HG02884 (cell line): ENCODE measurements around the gene PIAS3.
A peak's percentile ranks its signal among the peaks of the same experiment; 100 is the strongest.

Experiments
- ATAC-seq: cut with Tn5 transposase; IDR thresholded peaks from one replicate; pipeline ENCODE4 v1.9.1; 2021; ENCODE audit warnings: mild to moderate bottlenecking, moderate library complexity; ENCODE audit not compliant: unreplicated experiment

The PIAS3 gene

DNA sequence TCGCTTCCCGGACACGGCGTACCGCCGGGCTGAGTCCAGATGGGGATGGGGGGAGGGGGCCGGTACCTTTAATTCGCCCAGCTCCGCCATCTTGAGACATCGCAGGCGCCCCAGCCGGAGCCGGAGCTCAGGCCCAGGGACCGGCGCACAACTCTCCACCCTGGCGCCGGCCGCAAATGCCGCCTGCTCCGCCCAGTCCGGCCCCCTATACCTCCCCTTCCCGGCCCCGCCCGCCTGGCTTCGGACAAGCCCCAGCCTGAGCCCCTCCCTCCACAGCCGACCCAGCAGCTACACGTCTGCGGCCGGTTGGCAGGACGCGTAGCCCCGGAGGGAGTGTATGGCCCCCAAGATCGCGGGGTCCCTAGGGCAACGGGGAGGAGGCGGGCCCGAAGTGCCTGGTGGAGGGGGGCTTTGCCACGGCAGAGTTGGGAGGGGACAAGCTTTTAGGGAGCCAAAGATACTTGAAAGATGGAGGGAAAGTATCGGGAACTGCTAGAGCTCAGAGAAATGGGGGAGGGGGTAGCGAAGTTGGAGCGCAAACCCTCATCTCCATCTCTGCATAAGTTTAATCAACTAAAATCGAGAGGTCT lies at the start of gene PIAS3:
Gene PIAS3 (minus strand): TSS at position 181 of the 590 bp plus-strand sequence. CDS start 91 bp downstream, at position 90.
- peak; percentile 72 for ATAC-seq

DNA sequence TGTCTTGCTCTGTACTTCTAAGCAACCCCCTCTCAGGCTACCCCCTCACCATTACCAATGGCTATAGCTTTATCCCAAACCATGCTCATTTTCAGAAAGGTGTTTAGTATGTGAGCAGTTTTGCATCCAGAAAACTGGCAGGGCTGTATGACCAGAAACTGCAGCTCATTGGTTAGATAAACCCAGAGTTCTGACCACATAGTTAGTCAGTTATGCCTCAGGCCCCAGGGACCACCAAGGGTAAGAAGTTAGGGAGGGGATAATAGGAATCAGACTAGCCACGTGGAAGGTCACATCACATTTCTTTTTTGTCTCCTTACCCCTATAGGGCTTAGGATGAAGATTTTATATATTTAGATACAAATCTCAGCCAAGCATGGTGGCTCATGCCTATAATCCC lies 49.8 kb upstream of the PIAS3 start:
- no peak for ATAC-seq

DNA sequence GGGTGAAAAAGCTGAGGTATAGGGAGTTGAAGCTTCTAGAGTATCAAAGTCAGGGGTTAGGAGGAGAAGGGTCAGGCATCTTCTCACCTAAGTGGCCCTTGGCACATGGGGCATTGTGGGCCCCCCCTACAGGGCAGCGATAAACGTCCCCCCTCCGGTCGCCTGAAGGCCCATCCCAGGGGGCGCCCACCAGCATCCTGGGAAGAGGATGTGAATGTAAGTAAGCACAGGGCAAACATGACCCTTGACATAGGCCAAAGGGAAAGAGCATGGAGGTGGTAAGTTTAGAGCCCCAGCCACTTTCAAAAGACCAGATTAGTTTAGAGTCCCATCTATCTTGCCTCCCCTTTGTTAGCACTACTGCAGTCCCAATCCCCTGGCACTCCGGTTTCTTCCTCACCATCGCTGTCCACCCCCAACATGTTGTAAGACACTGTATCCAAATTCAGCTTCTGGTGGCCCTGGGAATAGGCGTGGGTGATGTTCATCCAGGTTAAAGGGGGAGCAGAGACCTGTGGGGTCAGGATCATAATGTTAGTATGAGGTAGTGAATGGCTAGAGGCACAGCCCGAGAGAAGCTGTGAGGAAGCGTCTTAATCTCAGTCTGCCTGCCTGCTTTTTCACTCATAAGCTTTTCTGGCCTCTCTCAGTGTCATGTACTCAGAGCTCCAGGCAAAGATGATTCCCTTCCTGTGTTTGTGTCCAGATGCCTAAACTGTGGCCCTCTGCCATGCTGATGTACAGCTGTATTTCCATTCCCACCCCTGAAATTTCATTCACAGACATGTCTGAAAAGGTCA lies 48.3 kb upstream of the PIAS3 start:
- ATAC-seq = no peak

DNA sequence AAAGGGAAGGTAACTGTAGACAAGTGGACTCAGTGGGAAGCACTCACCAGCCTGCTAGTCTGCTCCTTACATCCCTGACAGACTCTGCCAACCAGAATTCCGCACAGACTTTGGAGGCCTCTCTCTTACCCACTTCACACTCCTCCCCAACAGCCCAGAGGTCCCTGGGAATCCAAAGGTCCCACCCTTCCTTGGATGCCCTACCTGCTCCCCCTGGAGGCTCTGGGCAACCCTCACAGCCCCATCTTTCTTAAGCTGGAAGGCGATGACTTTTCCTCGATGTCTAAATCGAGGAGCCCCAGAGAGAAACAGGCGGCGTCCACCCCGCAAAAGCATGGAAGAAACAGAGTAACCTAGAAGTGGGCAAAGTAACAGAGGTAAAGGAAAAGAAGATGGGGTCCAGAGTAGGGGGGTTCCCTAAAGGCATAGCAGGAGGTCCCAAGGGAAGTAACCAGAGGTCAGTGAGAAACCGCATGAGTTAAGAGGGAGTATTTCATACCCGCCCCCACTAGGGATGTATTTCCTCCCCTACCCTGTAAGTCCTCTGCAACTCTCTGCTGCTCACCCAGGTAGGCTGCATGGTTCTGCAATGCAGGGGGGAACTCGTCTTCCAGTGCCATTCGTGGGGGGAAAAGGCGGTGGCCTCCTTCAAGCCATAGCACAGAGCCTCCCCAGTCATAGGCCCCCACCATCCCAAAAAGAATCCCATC lies 42.6 kb upstream of the PIAS3 start:
- ATAC-seq = no peak

DNA sequence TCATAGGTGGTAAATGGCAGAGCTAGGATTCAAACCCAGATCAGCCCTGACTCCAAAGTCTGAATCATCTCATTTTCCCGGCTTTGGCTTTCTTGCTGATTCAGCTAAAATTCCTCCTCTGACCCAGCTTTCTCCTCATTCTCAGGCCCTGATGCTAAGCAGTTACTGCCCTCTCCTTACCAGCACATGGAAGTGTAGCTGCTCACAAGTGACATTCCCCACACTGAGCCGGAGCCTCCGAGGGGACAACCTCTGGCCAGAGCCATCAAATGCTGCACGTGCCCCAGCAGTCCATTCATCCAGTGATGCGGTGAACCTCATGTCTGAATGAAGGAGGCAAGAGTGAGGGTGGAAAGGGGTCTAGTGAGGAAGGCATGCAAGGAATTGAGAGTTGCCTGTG lies 39.9 kb upstream of the PIAS3 start:
- ATAC-seq = no peak

DNA sequence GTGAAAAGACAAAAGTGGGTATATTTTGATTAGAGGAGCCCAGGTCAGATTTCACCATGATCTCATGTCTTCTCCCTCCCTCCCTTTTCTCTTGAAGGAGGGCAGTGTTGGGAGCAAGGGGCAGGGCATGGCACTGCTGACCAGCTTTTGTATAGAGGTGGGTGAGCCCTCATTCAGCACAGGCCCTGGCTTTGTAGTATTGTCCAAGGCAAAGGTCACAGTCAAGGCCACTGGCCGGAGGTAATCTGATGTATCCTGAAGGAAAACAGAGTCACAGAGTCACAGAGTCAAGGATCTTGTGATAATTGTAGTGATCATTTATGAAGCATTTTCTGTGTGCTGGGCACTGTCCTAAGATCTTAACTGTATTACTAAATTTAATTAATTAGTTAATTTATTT lies 39.1 kb upstream of the PIAS3 start:
- ATAC-seq = no peak

DNA sequence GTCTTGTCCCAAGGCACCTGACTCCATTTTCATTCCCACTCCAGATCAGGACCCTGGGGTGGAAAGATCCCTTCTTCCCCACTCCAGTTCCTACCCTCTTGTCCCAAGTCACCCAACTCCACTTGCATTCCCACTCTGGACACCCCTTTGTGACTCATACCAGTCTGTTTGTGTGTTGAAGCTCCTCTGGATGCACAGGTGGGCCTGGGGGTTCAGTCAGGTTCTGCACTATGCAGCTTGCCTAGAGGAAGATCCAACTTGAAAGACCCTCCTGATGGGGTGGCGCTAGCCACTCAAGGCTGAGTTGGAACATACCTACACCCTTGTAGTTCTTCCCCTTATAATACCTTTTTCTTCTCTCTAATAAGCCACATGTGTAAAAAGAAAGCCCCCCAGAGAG lies 36.6 kb upstream of the PIAS3 start:
- no peak for ATAC-seq

DNA sequence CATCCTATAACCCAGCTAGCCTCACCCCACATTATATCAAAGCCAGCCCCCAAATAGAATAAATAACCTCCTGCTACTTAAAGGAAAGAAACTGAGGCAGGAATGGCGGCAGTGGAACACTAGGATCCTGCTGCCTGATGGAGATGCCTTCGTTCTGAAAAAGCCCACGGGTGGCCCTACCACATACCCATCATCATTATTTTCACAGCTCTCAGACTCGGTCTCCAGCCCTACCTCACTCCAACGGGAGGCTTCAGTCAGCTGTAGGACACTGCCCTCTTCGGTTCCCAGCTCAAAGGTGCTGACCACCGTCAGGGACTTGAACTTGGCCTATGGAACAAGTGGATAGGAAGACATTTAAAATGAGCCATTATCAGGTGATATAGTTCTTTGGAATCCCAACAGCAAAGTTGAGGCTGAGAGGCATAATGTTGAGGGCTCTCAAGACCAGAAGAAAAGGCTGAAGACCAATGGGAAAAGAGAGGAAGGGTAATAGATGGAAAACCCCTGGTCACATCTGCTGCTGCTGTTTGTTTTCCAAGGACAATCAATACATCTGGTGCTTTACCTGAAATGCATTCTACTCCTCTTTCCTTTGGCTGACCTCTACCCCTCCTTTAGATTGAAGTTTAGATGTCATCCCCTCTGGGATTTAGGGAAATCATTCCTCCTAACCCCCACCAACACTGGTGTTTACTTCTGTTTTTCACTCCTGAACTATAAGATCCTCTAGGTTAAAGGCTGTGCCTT lies 34.6 kb upstream of the PIAS3 start:
- ATAC-seq = no peak

DNA sequence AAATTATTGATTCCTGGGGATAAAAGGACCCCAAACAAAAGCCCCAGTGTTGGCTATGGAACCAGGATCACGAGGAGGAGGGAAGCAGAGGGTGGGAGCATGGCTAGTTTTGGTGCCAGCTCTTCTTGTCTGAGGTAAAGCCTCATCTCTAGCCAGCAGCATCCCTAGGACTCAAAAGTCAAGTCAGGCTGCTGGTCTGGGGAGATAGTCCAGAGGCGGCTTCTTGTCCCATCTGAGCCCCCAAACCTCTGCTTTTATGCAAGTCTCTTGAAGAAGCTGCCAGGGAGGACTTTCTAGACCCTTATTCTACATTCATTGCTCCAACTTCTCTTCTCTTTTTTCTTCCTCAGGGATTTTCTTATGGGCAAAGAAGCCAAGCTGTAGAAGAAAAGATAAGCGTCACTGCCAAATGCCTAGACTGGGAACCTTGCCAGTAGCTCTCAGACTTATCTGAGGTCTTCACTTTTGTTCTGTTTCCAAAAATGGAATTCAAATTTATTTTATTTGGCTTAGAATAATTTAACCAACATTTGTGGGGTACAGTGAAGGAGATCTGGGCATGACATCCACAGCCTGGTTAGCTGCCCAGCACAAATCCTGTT lies 33.7 kb upstream of the PIAS3 start:
- ATAC-seq = no peak

DNA sequence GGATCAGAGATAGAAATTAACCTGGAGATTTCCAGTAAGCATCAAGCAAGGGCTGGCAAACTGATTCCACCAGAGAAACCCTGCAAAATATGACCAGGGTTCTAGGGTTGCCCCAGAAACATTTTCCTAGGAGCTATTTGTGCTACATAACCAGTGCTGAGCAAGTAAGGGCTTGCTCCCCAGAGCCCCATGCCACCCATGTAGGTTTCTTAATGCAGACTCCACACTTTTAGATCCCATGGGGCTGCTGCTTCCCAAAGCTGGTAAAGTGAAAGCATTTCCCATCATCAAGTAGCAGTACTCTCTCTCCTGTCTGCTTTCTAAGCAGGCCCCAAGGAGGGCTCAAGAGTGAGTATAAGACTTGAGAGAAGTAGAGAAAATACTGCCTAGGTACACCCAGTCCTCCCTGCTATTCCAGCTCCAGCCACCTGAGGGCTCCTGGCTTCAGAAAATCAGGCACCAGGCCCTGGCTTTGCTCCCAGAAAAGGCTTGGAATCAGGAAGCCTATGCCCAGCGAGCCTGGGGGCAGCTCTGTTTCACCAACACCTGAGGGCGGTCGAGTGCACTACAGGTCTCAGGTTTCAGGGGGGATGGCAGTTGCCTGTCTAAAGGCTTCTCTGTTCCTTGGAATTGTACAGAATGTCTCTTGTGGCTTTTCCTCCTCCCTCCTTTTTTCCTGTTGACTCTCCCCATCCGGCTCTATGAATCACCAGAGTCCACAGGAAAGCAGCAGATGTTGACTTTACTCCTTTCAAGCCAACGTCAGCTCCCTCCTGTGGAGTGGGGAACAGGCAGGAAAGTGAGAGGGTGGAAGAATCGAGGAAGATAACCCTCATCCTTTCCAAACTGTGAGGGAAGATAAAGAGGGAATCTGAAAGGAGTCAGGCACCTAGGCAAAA lies 33.0 kb upstream of the PIAS3 start:
- no peak for ATAC-seq

DNA sequence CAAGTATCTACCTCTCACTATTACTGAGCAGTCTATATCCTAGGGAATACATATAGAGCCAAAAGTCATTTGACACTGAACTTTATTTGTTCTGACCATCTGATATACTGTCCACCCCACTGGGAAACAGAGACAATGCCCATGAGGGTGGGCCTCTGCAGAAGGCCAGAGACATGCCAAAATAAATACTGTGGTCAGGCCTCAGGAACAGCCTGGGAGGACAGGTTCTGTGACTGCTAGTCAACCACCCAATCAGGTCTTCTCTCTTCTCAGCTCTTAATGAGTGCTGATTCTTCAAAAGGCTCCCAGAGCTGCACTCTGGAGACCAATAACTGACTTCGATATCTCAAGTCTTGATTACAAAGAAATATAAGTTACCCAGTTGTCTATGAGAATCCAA lies 32.3 kb upstream of the PIAS3 start:
- no peak for ATAC-seq

DNA sequence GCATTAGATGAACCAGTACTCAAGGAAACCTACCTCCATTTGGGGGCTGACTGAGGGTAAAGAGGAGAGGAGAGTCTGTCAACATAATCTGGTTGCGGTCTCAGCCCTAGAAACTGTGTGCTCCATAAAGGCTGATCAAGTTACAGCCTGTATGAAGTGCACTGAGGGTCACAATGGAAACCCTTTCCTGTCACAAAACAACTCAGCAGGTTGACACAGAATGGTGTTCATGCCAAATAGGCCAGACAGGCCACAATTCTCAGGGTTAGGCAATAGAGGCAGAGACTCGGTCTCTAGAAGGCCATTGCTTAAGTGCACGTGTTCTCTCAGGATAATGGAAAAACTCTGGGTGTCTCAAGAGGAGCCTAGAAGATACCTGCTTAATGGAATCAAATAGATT lies 30.8 kb upstream of the PIAS3 start:
- no peak for ATAC-seq

DNA sequence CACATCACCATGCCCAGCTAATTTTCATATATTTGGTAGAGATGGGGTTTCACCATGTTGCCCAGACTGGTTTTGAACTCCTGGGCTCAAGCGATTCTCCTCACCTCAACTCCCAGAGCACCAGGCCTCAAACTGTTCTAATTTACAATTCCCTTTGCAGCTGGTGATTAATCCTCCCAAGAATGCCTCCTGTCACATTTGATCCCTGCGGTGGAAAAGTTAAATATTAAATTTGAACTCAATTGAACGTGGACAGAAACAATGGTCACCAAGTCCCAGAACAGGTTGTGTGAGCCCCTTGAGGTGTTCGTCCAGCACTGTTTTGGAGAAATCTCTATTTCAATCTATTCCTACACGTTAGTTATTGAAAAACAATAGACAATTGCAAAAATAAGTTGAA lies 28.8 kb upstream of the PIAS3 start:
- ATAC-seq = no peak

DNA sequence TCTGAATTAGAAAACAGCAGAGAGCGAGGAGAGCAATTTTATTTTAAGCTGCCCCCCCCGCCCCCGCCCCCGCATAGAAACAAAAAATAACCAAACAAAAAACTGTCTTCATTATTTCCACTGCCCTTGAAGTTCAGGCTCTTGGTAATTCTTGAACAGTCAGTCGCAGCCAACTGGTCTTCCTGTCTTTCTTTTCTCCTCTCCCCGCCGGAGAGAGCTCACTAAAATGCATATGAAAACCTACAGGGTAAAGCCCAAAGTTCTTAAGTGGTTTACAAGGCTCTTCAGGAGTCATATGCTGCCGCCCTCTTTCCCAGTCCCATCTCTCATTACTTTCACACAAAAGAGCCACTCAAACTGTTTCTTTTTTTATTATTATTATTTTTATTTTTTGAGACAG lies 27.9 kb upstream of the PIAS3 start:
- ATAC-seq = no peak

DNA sequence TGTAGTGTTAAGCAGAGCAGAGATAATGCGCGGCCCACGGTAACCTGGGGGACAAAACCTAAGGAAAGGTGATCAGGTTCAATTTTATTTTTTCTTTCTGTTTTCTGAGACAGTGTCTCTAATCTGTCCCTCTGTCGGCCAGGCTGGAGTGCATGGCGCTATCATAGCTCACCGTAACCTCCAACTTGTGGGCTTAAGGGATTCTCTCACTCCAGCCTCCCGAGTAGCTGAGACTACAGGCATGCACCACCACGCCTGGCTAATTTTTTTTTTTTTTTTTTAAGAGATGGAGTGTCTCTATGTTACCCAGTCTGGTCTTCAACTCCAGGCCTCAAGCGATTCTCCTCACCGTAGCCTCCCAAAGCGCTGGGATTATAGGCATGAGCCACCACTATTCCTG lies 27.5 kb upstream of the PIAS3 start:
- ATAC-seq = no peak

DNA sequence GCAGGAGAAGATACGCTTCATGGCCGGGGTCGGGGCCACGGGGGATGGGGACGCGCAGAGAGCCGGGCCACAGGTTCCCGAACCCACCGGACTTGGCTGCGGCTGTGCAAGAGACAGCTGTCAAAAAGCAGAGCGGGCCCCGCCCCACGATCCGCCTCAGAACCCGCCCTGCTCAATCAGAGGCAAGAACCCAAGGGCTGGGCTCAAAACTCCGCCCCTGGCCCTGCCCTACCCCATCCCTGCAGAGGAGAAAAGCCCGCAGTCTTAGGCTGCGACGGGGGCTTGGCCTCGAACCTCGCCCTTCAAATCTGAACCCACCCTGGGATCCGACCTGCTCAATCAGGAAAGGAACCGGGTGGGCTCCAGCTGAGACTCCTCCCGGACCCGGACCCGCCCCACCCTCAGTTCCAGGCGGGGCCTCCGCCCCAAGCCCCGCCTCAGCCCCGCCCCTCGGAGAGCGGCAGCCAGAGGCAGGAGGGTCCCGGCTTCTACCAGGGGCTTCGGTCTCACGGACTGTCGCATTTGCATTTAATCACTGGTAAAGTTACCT lies 26.9 kb upstream of the PIAS3 start, which contains the start of gene ANKRD35:
Gene ANKRD35 (minus strand): TSS at position 129 of the 550 bp plus-strand sequence. CDS start 108 bp downstream, at position 21.
- ATAC-seq = peak; percentile 98

DNA sequence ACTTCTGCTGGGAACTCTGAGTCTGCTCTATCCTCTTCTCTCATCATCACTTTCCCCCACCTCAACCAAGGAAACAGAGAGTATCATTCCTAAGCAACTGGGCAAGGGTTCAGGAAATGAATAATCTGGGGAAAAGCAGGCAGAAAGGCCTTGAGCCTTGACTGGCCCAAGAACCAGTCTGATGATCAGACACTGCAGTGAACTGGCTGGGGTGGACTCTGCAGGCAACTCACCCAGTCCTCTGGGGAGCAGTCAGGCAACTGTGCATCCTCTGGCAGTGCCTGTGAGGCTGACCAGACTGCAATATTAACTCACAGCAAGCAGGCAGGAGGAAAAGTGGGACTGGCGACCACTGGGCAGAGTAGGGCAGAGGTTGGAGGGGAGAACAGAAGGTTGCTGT lies 25.8 kb upstream of the PIAS3 start:
- ATAC-seq = no peak

DNA sequence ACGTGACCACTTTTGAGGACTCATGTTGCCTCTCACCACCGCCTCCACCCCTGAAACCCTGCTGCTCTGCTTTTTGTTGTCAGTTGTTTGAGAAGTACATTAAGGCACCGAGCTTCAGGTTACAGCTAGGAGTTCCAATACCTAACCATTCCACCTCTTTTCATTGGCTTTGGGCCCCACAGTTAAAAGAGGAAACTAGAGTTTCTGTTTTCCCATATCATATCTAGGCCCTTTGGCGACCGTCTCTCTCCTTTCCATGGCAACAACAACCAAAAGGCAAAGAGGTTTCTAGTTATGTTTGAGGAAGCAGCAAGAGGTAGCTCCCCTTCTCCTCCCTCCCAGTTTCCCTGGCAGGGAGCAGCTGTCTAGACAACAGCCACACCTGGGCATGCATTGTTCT lies 20.9 kb upstream of the PIAS3 start:
- ATAC-seq = no peak

DNA sequence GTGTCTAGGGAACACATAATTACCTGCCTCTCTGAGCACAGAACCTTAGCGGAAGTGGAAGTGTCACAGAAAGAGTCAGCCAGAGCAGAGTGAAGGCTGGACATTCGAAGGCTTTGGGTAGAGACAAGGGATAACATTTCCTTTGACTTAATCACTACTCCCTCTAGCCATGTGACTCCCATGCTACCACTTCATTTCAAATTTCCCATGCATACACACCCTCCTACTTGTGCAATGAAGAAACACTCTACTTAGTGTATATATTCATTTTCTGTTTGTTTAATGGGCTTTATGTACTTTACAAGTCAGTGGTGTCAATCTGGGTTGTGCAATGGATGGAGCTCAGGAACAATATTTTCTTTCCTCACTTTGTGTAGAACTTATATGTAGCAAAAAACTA lies 19.8 kb upstream of the PIAS3 start:
- ATAC-seq = no peak
